Measurements from ENCODE around the gene CCRL2.
"Not testable (repeated sequence)": the region's sequence is repeated elsewhere in the genome, so short reads cannot be mapped to it uniquely, and the experiment has no call there.

CCRL2 gene

DNA sequence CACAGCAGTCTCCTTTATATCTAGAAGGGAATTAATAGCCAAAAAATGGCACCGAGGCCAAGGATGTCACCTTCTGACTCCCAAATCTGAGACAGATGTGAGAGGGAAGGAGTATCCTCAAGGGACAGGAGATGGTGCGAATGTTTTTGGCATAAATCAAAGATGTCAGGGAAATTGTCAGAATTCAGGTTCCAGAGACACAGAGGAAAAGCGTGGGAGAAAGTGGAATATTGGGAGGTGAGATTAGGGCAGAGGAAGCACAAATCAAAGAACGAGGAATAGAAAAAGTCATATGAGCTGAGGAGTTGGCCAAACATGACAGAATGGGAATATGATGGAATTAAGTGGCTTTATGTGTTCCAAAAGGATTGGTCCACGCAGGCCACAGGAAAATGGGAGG is 6.2 kb upstream of the CCRL2 start:
- intact Hi-C loops (cut with DNase I) = no loop called here
- no peak for DNase-seq

- DNase-seq = no peak
- intact Hi-C loops (cut with DNase I) = no loop called here
These were observed 5.5 kb upstream of the CCRL2 start for GRCh38 chr3:46401579-46401978.

DNA sequence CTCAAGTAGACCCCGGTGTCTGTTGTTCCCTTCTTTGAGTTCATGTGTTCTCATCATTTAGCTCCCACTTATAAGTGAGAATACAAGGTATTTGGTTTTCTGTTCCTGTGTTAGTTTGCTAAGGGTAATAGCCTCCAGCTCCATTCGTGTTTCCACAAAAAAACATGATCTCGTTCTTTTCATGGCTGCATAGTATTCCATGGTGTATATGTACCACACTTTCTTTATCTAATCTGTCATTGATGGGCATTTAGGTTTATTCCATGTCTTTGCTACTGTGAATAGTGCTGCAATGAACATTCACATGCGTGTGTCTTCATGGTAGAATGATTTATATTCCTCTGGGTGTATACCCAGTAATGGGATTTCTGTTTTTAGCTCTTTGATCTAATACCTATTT is 4.2 kb upstream of the CCRL2 start:
- intact Hi-C loops (cut with DNase I); DNase-seq: not testable (repeated sequence)

DNA sequence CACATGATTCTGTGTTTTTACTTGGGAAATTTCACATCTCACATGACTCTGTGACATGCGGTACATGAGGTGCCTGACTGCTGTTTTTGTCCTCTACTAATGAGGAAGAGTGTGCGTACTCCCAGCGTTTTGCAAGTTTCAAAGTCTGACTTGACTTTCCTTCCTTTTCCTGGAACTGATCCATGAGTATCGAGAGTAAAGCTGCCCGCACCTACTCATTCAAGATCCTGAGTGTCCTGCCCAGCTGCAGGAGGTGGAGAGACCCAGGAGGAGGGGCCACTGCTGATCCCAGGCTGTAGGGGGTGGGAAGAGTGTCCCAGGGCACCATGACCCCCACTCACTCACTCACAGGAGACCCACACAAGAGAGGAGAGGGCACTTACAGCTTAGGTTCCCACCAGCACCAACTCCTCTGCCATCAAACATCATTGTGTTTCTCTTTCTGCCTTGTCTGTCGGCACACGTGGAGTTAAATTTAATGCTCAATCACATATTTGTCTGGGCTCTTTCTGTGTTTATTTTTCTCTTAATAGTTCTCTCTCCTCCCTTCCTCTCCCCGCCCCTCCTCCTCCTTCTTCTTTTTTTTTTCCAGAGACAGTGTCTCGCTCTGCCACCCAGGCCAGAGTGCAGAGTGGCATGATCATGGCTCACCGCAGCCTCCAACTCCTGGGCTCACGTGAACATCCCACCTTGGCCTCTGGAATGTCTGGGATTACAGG is 1.6 kb upstream of the CCRL2 start:
- intact Hi-C loops (cut with DNase I) = no loop called here
- DNase-seq = no peak

GRCh38 chr3:46406443-46406787 is 644 bp upstream of the CCRL2 start:
- intact Hi-C loops (cut with DNase I) = no loop called here
- DNase-seq = no peak

- DNase-seq = peak in 3 of 10 donors; percentile 33 to 73 (median 50)
- intact Hi-C loops (cut with DNase I) = no loop called here
These were observed 911 bp downstream of the CCRL2 start for GRCh38 chr3:46407970-46408369.

GRCh38 chr3:46408853-46409252 is 1.8 kb downstream of the CCRL2 start:
- intact Hi-C loops (cut with DNase I) = no loop called here
- DNase-seq = no peak

DNA sequence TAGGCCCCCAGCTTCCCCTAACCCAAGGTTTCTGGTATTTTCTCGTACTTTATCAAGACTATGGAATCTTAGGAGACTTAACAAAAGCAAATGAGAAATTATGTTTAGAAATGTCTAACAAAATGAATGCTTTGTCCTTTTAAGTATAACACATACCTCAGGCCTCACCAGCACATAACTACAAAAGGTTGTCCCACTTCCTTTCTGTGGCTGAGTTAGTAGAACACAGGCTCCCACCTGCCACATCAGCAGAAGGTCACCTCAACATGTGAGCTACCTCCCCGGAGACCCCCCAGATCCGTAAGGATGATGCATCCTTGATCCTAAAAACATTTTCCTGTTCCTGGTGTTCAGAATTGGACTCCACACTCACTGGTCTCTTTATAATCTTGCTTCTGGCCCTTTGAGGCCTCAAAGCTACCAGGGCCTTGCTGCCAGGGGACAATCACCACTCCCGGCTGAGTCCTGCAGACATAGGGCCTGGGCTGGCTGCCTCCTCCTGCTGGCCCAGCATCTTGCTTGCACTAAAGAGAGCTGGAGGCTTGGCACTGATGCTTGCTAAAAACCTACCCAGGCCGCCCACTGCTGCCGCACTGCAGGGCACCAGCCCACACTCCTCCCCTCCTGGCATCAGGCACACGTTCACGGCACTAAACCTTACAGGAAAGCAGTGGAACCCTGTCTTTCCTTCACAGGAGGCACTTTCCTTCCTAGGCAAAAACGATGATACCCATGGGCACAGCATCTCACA is 2.9 kb downstream of the CCRL2 start:
- peak in 9 of 10 donors; percentile 16 to 94 (median 61) for DNase-seq
- intact Hi-C loops (cut with DNase I) = no loop called here

DNA sequence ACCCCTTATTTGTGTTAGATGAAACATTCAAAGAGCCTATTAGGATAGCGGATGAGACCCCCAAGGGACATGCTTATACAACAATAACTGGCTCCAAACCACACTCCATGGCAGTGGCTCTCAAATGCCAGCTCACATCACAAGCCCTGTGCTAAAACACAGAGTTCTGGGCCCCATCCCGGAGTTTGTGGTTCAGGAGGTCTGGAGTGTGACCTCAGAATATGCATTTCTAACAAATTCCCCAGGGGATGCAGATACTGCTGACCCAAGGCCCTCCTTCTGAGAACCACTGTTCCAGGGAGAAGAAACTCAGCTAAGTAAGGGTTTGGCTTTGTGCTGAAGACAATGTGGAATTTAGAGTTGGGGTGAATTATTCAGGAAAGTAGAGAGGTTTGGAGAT is 3.6 kb downstream of the CCRL2 start:
- intact Hi-C loops (cut with DNase I) = no loop called here

GRCh38 chr3:46411271-46411670 is 4.2 kb downstream of the CCRL2 start:
- intact Hi-C loops (cut with DNase I) = no loop called here
- no peak for DNase-seq

More for the DNA sequence above, 3.6 kb downstream of the CCRL2 start:
- no peak for DNase-seq

DNA sequence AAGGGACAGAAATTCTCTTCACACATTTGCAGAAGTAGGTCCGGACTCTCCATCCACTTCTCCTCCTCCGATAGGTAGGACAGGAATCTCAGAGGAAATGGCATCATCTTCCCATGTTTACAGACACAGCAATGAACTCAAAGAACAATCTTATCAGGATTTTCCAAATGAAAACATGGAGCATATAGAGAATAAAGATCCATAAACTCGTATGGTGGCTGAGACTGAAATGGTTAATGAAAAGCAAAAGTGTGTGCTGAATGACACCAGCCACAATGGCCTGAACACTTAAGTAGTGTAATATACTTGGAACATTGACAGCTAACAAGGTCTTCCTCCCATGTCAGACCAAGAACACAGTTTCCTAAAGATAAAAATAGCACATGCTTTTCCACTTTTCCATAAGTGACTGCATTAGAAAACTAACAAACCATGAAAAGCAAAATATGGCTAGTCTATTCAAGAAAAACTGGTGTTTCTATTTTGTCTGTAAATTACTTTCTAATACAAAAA is 5.8 kb downstream of the CCRL2 start:
- intact Hi-C loops (cut with DNase I) = no loop called here

GRCh38 chr3:46413951-46414350 is 6.9 kb downstream of the CCRL2 start:
- DNase-seq = peak in 1 of 10 donors; percentile 37
- intact Hi-C loops (cut with DNase I) = no loop called here

More for the DNA sequence above, 5.8 kb downstream of the CCRL2 start:
- no peak for DNase-seq

DNA sequence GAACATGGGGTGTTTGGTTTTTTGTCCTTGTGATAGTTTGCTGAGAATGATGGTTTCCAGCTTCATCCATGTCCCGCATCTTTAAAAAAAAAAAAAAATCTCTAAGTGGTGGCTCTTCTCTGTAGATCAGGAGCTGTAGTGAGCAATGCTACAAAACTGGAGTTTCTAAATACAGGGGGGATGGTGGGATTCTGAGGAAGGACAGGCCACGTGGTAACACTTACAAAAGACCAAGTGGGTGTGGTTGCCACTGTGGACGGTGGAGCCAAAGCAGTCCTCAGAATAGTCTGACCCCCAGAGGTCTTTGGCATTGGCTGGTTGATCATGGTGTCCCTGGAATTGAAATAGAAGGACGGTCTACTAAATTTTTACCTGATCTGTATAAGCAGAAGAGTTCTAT is 7.7 kb downstream of the CCRL2 start:
- intact Hi-C loops (cut with DNase I) = no loop called here
- peak in 1 of 10 donors; percentile 11 for DNase-seq

DNA sequence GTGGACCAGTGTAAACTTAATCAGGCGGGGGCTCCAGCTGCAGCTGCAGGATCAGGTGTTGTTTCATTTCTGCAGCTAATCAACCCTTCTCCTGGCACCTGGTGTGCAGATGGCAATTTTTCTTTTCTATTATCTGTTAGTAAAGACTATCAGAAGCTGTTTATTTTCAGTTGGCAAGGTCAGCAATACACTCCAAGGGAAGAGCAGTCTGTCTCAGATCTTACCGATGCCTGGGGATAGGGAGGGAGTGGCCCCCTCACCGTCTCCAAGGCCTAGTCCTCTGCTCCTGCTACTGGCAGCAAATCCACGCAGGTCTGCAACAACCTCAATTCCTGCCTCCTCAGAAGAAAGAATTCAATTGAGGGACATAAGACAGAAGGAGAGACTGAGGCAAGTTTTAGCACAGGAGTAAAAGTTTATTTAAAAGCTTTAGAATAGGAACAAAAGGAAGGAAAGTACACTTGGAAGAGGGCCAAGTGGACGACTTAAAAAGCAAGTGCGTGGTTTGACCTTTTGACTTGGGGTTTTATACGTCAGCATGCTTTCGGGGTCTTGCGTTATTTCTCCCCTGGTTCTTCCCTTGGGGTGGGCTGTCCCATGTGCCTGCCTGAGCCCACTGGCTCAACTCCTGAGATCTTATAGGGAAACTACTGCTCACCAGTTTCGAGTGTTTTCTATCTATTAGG is 9.2 kb downstream of the CCRL2 start:
- peak in 1 of 10 donors; percentile 31 for DNase-seq
- intact Hi-C loops (cut with DNase I) = no loop called here

DNA sequence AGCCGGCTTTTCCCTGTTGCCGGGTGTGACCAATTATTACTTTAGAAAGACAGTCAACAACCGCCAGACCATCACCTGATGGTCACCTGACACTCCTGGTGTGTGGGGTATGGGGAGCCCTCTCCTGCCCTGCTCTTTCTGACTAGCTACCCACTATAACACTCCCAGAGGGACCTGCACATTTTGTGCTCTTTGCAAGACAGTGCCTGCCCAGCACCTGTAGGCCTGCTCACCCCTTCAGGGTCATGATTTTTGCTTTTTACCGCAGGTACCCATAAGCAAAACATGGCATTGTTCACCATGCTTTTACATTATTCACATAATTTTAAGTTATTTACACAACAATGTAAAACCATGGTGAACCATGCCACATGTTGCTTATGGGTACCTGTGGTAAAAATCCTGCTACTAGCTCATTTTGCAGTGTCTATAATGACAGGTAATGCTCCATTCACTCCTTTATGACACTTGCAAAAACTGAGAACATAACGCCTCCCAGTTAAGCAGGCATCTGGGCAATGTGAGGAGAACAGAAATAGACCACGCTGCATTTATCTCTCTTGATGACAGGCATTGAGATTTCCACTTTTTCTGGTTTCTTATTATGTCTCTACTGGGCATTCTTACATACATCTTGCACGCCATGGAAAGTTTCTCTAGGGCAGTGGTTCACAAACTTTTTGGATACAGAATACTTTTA is 9.9 kb downstream of the CCRL2 start:
- peak in 1 of 10 donors; percentile 3 for DNase-seq
- intact Hi-C loops (cut with DNase I) = no loop called here

DNA sequence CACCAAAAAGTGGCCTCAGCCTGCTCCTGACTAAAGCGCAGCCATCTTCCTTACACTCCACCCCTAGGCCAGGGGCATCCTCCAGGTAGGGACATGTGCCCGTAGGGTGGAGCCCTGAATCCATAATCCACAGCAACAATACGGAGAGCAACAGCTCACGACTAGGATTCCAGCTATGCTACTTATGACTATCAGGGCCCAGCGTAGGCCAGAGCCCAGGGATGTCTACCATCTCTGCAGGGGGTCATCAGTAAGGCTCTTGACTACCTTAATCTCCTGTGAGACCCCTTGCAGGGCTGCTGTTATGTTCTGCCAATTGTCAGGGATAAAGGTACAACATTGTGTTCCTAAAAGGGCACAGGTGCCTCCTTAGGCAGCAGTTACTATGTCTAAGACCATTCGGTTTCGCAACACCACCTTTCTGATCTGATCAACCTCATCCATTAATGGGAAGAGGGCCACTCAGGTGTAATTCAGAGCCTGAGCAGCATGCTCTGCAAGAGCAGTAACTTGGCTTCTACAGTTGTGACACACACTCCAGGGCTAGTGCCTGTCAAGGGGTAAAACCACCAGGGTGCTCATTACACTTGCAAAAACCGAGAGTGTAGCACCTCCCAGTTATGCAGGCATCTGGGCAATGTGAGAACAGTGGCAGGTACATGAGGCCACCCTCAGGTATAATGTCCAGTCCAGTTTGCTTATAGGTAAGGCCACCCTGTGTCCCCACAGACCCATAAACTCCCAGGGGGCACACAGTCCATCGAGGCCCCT is 11.0 kb downstream of the CCRL2 start:
- peak in 1 of 10 donors; percentile 24 for DNase-seq
- intact Hi-C loops (cut with DNase I) = no loop called here

DNA sequence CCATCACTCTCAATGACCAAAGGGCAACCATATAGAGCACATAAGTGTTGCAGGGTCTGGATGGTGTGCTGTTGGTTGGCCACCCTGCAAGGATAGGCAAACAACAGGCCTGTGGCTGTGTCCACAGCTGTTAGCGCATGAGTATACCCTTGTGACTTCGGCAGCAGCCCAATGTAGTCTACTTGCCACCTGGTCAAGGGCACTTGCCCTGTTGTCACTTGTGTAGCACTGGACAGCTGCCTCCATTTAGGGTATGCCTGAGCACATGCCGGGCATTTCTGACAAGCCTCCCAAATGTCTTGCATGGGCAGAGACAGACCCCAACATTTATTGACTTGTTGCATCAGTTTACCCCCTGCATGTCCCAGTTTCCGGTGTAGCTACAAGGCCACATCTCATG is 12.8 kb downstream of the CCRL2 start:
- intact Hi-C loops (cut with DNase I) = no loop called here
- DNase-seq = peak in 1 of 10 donors; percentile 22

- peak in 1 of 10 donors; percentile 48 for DNase-seq
- intact Hi-C loops (cut with DNase I) = no loop called here
These were observed 13.9 kb downstream of the CCRL2 start for GRCh38 chr3:46420931-46421330.

GRCh38 chr3:46422617-46423016 is 15.6 kb downstream of the CCRL2 start:
- DNase-seq = peak in 3 of 10 donors; percentile 28 to 86 (median 75)
- intact Hi-C loops (cut with DNase I) = no loop called here

- intact Hi-C loops (cut with DNase I) = no loop called here
- peak in 2 of 10 donors; percentile 30 to 84 for DNase-seq
These were observed 16.5 kb downstream of the CCRL2 start for GRCh38 chr3:46423588-46423987.
